Epithelial cell of prostate (primary cell): ENCODE measurements around the gene HSP90AA1.
"Not testable (repeated sequence)": the region's sequence is repeated elsewhere in the genome, so short reads cannot be mapped to it uniquely, and the experiment has no call there.

Experiments used
- DNase-seq: peaks from one replicate; pipeline ENCODE4 v3.0.0-alpha.2; 2011; ENCODE audit warnings: low read depth, low spot score
- H3K27ac ChIP-seq: fragments of 450-650 bp; 2 replicates; pipeline ENCODE4 v1.5.1; 2017; ENCODE audit warnings: mild to moderate bottlenecking

The HSP90AA1 gene

GRCh38 chr14:102086972-102087761, at the start of gene HSP90AA1:
Gene HSP90AA1 (minus strand): TSS chr14:102087044. CDS start chr14:102086378, 666 bp downstream.
- H3K27ac ChIP-seq: peak within 1 kb of the TSS; percentile 86
- DNase-seq: peak; percentile 50

GRCh38 chr14:102135456-102135855, 48.6 kb upstream of the HSP90AA1 start:
- DNase-seq, H3K27ac ChIP-seq: not testable (repeated sequence)

- H3K27ac ChIP-seq, DNase-seq: not testable (repeated sequence)
Observed at GRCh38 chr14:102134719-102135118, 47.9 kb upstream of the HSP90AA1 start.

- DNase-seq, H3K27ac ChIP-seq: not testable (repeated sequence)
Observed at GRCh38 chr14:102134021-102134420, 47.2 kb upstream of the HSP90AA1 start.

GRCh38 chr14:102131741-102132140, 44.9 kb upstream of the HSP90AA1 start:
- no peak overlapping the region for H3K27ac ChIP-seq
- DNase-seq: no peak

GRCh38 chr14:102126807-102127455, 40.1 kb upstream of the HSP90AA1 start:
- no peak overlapping the region for H3K27ac ChIP-seq

GRCh38 chr14:102125546-102125945, 38.7 kb upstream of the HSP90AA1 start:
- DNase-seq: peak; percentile 53
- peak overlapping the region; percentile 37 for H3K27ac ChIP-seq

More at GRCh38 chr14:102126807-102127455, 40.1 kb upstream of the HSP90AA1 start:
- no peak for DNase-seq

GRCh38 chr14:102124419-102124818, 37.6 kb upstream of the HSP90AA1 start:
- no peak for DNase-seq
- no peak overlapping the region for H3K27ac ChIP-seq

GRCh38 chr14:102121567-102121966, 34.7 kb upstream of the HSP90AA1 start:
- H3K27ac ChIP-seq: no peak overlapping the region
- DNase-seq: no peak

GRCh38 chr14:102120888-102121287, 34.0 kb upstream of the HSP90AA1 start:
- DNase-seq: no peak
- H3K27ac ChIP-seq: no peak overlapping the region

GRCh38 chr14:102117852-102118251, 31.0 kb upstream of the HSP90AA1 start:
- no peak overlapping the region for H3K27ac ChIP-seq
- DNase-seq: no peak

- DNase-seq: no peak
- H3K27ac ChIP-seq: no peak overlapping the region
Observed at GRCh38 chr14:102116361-102117180, 29.7 kb upstream of the HSP90AA1 start.

GRCh38 chr14:102111101-102111500, 24.3 kb upstream of the HSP90AA1 start:
- no peak for DNase-seq
- no peak overlapping the region for H3K27ac ChIP-seq

GRCh38 chr14:102109332-102109731, 22.5 kb upstream of the HSP90AA1 start:
- DNase-seq, H3K27ac ChIP-seq: not testable (repeated sequence)

GRCh38 chr14:102105369-102105768, 18.5 kb upstream of the HSP90AA1 start:
- no peak overlapping the region for H3K27ac ChIP-seq
- no peak for DNase-seq

- H3K27ac ChIP-seq: no peak overlapping the region
- no peak for DNase-seq
Observed at GRCh38 chr14:102103062-102103695, 16.3 kb upstream of the HSP90AA1 start.

- no peak for DNase-seq
Observed at GRCh38 chr14:102097441-102098135, 10.7 kb upstream of the HSP90AA1 start.

GRCh38 chr14:102096569-102097188, 9.8 kb upstream of the HSP90AA1 start:
- DNase-seq: no peak
- H3K27ac ChIP-seq: no peak overlapping the region

More at GRCh38 chr14:102097441-102098135, 10.7 kb upstream of the HSP90AA1 start:
- H3K27ac ChIP-seq: no peak overlapping the region
